GM18511 (cell line): ENCODE measurements around the gene SCLY.

Source experiments
- ATAC-seq: cut with Tn5 transposase; IDR thresholded peaks from one replicate; pipeline ENCODE4 v1.9.1; 2021; ENCODE audit warnings: mild to moderate bottlenecking, moderate library complexity; ENCODE audit not compliant: unreplicated experiment

SCLY gene

DNA sequence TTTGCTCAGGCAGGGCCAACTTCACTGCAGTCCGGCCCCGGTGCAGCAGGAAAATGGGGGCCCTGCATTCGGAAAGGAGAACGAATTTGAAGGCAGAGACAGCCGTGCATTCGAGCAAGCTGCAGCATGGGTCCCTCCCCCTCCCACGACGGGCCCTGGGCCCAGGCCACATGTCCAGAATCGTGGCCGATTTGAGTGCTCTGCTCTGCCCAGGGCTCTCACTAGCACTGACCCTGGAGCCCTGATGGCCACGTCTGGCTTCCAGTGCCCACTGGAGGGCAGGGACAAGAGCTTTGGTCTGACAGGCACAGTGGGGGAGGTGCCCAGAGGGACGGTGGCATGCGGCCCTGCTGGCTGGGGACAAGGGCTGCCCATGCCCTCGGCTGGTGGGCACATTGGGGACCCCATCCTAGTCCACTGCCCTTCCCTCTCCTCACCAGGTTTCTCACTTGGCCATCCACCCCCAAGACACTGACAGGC is 63.2 kb downstream of the SCLY start:
- no peak for ATAC-seq

DNA sequence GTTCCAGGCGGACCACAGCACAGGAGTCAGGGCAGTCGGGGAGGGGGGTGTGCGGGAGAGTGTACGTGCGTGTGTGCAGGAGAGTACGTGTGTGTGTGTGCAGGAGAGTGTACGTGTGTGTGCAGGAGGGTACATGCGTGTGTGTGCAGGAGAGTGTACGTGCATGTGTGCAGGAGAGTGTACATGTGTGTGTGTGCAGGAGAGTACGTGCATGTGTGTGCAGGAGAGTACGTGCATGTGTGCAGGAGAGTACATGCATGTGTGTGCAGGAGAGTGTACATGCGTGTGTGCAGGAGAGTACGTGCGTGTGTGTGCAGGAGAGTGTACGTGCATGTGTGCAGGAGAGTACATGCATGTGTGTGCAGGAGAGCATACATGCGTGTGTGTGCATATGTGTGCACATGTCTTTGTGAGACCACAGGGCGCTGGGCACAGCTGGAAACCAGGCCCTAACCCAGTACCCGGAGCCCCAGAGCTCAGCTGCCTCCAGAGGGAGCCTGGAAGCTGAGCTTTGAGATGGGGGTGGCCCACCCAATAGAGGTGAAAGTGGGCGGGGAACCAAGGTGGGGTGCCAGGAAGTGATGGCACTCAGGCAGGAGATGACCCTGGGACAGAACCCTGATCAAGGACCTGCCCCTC is 63.8 kb downstream of the SCLY start:
- no peak for ATAC-seq

DNA sequence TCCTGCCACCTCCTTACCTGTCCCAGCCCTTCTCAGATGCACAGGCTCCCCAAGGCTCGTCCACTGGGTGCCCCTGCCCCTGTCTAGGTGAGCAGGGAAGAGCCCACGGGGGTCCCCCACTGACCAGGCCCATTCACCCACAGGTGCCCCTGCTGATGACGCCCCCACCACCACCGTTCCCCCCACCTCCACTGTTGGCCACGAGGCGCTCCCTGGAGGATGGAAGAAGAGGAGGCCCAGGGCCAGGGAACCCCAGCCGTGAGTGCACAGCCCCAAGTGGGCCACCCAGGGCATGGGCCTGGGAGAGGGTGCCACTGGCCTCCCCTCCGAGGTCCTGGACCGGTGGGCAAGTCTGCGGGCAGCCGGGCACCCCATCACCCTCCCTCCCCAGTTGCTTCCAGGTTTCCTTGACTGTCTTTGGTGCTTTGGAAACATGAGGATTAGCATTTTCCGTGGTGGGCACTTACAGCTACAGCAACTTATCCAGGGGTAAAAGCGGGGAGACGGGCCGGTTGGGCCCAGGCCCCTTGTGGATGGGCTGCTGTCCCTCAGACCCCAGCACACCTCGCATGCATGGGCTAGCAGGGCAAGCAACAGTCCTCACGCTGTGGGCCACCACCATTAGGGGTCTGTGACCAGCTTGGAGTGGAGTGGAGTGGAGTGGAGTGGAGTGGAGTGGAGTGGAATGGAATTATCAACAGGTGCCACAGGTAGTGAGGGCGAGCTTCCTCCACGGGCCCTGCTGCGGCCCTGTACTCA is 64.5 kb downstream of the SCLY start:
- no peak for ATAC-seq

DNA sequence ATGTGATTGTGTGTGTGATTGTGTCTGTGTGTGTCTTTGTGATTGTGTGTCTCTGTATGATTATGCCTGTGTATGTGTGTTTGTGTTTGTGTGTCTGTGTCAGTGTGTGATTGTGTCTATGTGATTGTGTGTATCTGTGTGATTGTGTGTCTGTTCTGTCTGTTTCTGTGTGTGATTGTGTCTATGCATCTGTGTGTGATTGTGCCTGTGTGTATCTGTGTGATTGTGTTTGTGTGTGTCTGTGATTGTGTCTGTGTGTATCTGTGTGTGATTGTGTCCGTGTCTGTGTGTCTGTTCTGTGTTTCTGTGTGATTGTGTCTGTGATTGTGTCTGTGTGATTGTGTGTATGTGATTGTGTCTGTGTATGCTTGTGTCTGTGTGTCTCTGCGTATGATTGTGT is 65.5 kb downstream of the SCLY start:
- no peak for ATAC-seq

DNA sequence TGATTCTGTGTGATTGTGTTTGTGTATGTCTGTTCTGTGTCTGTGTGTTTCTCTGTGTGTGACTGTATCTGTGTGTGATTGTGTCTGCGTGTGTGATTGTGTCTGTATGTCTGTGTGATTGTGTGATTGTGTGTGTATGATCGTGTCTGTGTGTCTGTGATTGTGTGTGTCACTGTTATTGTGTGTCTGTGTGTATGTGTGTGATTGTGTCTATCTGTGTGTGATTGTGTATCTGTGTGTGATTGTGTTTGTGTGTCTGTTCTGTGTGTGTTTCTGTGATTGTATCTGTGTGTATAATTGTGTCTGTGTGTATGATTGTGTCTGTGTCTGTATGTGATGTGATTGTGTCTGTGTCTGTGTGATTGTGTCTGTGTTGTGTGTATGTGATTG is 66.0 kb downstream of the SCLY start:
- ATAC-seq: no peak

DNA sequence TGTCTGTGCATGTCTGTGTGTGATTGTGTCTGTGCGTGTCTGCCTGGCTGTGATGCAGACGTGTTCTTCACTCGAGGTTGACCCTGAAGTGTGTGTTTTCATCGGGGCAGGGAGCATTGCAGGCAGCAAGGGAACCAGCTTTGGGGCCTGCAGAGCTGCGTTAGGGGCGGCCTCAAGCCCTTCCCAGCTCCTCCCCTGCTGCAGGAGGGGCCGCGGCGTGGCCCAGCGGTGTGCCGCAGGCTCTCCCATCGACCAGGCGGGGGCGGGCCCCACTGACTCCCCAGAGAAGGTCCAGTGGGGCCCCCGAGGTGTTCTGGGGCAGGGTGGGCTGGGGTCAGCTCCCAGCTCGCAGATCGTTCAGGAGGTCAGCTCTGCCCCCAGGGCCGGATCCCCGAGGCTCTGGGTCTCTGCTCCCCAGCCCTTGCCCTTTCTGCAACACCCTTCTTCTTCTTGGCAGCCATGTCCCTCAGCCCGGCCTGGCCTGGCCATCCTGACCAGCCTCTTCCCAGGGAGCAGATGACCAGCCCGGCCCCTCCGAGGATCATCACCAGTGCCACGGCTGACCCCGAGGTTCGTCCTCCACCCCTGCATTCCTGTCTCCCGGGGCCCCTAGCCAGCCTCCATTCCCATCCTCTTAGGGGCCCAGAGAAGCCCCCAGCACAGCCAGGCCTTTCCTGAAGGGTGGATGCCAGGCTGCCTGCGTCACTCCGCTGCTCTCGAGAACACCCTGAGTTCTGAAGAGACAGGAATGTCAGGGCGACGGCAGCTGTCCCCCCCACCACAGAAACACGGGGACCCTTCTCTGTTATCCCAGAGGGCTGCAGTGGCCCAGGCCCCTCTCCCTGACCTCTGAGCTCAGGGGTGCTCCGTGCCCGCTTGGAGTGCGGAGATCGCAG is 66.6 kb downstream of the SCLY start:
- ATAC-seq: peak; percentile 82

DNA sequence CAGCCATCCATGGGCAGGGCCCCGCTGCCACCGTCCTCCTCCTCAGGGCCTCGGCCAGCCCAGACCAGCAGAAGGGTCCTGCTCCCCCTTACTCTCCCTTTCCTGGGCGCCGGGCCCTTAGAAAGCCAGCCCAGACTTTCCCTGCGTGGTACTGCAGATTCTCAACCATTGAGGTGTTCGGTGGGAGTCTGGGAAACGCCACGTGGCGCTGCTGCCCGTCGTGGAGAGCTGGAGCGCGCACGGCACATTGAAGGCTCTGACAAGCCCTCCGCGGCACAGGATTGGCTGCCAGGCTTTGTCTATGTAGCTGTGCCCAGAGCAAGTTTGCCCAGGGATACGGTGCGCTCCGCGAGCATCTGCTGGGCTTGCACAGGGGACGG is 67.2 kb downstream of the SCLY start:
- ATAC-seq: no peak

DNA sequence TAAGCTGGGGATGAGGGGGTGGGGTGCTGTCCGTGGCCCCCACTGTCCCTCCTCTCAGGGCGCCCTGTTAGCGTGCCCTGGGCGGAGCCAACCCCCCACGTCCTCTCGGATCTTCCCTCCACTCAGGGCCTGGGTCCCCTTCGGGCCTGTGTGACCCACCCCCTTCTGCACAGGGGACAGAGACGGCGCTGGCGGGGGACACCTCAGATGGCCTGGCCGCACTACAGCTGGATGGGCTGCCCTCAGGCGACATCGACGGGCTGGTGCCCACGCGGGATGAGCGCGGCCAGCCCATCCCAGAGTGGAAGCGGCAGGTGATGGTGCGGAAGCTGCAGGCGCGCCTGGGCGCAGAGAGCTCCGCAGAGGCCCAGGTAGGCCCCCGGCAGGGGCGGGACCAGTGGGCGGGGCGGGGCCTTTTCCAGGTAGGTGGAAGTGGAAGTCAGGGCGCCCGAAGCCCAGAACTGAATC is 67.8 kb downstream of the SCLY start:
- no peak for ATAC-seq

DNA sequence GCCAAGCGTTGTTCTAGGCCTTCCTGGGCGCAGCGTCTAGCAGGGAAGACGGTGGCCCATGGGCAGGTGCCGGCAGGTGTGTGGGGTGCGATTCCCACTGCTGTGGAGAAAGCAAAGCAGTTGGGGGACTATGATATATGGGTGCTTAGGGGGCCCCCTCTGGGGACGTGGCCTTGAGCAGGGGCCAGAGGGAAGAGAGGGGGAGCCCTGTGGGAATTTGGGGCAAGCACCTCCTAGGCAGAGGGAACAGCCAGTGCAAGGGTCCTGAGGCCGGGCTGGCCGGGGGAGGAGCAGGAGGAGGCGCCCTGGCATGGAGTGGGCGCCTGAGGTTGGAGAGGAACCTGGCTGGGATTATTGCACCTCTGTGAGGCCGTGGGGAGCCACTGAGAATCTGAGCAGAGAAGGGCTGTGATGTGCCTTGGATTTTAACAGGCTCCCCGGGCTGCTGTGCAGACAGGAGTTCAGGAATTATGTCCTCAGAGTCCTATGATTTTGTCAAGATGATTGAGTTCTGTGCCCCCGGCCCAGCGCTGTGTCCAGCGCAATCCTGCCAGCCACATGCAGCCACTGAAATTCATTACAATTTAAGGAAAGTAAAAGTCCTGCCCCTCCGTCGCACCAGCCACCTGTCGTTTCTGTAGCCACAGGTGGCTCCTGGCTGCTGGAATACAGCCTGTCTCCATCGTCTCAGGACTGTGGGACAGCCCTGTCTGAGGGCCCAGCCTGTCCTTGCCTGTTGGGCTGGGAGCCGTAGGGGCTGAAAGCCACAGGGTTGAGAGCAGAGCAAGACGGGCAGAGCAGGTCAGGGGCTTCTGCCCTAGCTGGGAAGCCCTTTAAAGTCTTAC is 68.6 kb downstream of the SCLY start:
- no peak for ATAC-seq

DNA sequence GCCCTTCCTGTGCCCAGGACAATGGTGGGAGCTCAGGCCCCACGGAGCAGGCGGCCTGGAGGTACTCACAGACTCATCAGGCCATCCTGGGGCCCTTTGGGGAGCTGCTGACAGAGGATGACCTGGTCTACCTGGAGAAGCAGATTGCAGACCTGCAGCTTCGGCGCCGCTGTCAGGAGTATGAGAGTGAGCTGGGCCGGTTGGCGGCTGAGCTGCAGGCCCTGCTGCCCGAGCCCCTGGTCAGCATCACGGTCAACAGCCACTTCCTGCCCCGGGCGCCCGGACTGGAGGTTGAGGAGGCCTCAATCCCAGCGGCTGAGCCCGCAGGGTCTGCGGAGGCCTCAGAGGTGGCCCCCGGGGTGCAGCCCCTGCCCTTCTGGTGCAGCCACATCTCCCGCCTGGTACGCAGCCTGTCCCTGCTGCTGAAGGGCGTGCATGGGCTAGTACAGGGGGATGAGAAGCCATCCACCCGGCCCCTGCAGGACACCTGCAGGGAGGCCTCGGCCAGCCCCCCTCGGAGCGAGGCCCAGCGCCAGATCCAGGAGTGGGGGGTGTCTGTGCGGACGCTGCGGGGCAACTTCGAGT is 69.4 kb downstream of the SCLY start:
- ATAC-seq: no peak

DNA sequence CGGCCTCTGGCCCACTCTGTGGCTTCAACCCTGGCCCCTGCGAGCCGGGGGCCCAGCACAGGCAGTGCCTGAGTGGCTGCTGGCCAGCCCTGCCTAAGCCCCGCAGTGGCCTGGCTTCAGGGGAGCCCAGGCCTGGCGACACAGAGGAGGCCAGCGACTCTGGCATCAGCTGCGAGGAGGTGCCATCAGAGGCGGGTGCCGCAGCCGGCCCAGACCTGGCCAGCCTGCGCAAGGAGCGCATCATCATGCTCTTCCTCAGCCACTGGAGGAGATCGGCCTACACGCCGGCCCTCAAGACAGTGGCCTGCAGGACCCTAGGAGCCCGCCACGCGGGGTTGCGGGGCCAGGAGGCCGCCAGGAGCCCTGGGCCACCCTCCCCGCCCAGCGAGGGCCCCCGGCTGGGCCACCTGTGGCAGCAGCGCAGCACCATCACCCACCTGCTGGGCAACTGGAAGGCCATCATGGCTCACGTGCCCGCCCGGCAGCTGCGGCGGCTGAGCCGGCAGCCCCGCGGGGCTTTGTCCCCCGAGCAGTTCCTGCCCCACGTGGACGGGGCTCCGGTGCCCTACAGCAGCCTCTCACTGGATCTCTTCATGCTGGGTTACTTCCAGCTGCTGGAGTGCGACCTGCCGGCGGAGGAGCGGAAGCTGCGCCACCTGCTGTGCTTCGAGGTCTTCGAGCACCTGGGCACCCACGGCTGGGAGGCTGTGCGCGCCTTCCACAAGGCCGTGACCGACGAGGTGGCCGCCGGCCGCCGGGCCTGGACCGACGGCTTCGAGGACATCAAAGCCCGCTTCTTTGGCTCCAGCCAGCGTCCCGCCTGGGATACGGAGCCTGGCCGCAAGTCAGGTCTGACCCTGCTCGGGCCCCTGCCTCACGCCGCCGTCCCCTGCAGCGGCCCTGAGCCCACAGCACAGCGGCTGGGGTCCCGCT is 70.2 kb downstream of the SCLY start:
- ATAC-seq: no peak

DNA sequence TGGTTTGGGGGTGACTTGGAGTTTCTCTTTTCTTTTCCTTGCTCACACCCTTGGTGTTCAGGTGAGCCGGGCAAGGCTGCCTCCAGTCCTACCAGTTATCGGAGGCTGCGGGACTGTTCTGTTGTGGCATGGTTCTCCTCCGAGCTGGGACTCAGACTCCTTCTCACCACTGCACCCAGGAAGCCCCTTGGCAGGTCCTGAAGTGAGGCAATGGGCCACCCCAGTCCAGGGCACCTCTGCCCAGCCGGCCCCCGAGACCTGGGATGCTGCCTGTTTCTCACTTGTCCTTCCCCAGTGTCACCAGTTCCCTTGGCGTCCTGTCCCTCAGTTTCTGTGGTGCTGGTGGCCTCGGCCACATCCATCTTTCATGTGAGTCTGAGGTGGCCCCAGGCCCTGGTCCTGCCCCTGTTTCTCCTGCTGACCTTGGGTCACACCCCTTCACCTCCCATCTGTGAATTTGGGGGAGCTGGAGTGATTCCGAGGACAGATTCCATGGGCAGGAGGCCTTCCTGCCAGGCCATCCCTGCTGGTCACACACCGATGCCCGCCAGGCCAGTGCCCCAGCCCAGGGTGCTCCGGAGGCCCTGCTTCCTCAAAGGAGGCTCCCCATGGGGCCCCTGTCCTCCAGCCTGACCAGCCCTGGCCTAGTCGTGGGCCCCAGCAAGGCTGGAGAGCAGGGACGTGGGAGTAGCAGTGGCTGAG is 71.1 kb downstream of the SCLY start:
- no peak for ATAC-seq

DNA sequence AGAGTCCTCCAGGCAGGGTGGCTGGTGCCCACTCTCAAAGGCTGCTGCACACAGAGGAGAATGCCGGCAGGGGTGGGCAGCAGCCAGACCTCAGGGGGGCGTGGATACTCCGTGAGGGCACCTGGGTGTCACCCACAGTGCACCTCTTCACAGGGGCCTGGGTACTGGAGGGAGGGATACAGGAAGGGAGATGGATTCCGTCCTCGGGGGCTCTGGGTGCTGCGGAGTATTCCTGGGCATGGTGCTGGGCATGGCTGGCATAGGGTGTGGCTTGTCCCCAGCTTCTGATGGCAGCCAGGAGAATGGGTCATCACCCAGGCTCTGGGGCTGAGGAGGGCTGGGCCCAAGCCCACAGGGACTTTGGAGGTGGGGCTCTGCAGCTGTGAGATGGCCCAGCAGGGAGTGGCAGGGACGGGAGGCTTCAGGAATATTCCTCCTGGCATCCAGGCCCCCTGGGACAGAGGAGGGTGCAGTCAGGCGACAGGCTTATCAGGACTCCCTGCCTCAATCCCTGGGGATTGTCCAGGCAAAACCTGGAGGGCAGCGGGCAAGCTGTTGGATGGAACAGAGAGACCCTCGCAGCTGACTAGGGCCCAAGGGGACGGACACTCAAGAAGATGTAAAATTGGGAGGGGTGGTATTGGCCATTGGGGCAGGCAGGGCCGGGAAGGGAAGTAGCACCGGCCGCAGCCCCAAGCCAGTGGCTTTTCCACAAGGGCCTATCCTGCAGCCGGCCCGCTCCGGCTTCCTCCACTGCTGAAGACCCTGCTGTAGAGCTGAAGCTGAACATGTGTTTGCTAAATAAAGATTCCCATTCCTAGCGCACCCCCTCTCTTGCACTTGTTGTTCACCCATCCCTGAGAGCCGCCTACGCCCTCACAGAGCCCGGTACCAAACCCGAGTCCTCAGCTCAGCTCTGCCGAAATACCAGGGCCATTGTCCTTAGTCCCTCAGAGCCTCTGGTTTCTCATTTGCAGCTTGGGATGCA is 72.0 kb downstream of the SCLY start:
- no peak for ATAC-seq

DNA sequence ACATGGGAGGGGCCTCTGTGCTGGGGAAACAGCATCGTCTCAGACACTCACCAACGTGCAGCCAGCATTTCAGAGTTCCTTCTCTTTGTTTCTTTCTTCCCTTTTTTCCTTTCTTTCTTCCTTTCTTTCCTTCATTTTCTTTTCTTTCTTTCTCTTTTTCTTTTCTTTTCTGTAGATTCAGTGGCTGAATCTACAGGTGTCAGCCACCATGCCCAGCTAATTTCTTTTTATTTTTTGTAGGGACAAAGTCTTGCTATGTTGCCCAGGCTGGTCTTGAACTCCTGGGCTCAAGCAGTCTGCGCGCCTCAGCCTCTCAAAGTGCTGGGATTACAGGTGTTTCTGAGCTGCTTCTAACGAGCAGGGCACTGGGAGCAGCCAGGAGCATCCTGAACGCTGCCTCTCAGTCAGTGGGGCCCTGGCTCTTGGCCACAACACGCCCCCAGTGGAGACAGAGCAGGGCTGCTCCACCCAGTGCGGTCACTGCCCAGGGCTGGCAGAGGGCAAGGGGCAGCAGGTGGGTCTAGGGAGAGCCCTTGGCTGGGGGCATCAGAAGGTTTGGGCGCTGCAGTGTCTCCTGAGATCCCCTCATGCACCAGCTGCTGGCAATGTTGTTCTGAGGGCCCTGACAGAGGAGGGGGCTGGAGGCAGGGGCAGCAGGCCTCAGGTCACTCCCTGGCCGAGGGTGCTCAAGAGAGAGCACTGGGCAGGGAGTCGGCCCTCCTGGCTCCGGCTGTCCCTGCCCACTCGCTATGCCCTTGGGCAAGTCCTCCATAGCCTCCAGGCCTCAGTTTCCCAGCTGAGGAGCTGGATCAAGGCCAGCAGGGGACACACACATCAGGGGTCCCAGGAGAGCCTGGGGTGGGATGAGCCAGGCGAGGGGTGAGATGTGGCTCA is 72.9 kb downstream of the SCLY start:
- no peak for ATAC-seq

DNA sequence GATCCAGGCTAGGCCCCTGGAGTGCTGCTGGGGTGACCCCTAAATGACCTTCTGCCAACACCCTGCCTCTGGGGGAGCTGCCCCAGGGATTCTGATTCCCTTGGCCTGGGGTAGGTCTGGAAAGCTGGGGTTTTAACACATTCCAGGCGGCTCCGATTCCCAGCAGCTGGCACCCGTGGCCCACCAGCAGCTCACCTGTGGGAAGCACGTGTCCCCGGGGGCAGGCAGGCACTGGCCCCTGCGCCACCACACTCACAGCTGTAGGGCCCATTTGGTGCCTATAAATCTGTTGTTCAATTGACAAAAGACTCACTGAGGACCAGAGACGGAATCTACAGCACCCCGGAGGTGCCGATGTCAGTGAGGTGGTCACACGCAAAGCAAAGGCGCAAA is 73.6 kb downstream of the SCLY start:
- ATAC-seq: no peak

DNA sequence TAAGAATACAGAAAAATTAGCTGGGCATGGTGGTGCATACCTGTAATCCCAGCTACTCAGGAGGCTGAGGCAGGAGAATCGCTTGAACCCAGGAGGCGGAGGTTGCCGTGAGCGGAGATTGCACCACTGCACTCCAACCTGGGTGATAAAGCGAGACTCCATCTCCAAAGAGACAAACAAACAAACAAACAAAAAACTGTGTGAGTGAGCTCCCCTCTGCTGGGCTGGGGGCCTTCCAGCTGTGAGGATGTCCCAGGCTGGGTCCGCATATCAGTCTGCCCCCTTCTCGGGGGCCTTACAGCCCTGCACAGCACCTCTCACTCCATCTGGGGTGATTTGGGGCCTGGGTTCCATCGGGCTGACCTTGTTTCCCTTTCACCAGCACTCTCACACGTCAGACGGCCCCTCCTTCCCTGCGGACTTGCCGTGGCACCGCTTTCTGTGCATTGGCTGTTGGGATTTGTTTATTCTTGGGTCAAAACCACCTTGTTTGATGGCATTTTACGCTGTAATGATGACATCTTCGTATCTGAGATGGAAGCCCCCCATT is 74.9 kb downstream of the SCLY start:
- no peak for ATAC-seq
